HG03108 (cell line): ENCODE results near the gene RAB7A.

Experiments used
- ATAC-seq: cut with Tn5 transposase; IDR thresholded peaks from one replicate; pipeline ENCODE4 v1.9.1; 2021; ENCODE audit warnings: moderate library complexity; ENCODE audit not compliant: unreplicated experiment

The RAB7A gene

GRCh38 chr3:128787256-128788253 is 61.6 kb downstream of the RAB7A start:
- ATAC-seq, result no peak

GRCh38 chr3:128788268-128788869 is 62.4 kb downstream of the RAB7A start:
- ATAC-seq, result no peak

- peak; percentile 21 for ATAC-seq
These were observed 68.2 kb downstream of the RAB7A start for GRCh38 chr3:128794067-128794768.

- peak; percentile 63 for ATAC-seq
These were observed 69.0 kb downstream of the RAB7A start for GRCh38 chr3:128794770-128795649.

GRCh38 chr3:128799653-128800052 is 73.7 kb downstream of the RAB7A start:
- ATAC-seq, result no peak

- ATAC-seq, result no peak
These were observed 74.5 kb downstream of the RAB7A start for GRCh38 chr3:128800241-128801187.

- no peak for ATAC-seq
These were observed 75.9 kb downstream of the RAB7A start for GRCh38 chr3:128801779-128802380.

GRCh38 chr3:128803307-128803706 is 77.3 kb downstream of the RAB7A start:
- ATAC-seq, result no peak

GRCh38 chr3:128804017-128804810 is 78.2 kb downstream of the RAB7A start:
- peak; percentile 95 for ATAC-seq

GRCh38 chr3:128804811-128805155 is 78.8 kb downstream of the RAB7A start:
- ATAC-seq, result no peak

GRCh38 chr3:128805772-128806171 is 79.8 kb downstream of the RAB7A start:
- no peak for ATAC-seq

GRCh38 chr3:128806588-128806987 is 80.6 kb downstream of the RAB7A start:
- ATAC-seq, result no peak

GRCh38 chr3:128807186-128807830 is 81.3 kb downstream of the RAB7A start:
- ATAC-seq, result no peak

- no peak for ATAC-seq
These were observed 82.7 kb downstream of the RAB7A start for GRCh38 chr3:128808672-128809071.

GRCh38 chr3:128813097-128813496 is 87.1 kb downstream of the RAB7A start:
- no peak for ATAC-seq

GRCh38 chr3:128814060-128814459 is 88.1 kb downstream of the RAB7A start:
- ATAC-seq, result no peak

- ATAC-seq, result no peak
These were observed 88.7 kb downstream of the RAB7A start for GRCh38 chr3:128814519-128815317.
